ENCODE measurements around the gene ECM1.
A peak's percentile ranks its signal among the peaks of the same experiment; 100 is the strongest.

The ECM1 gene

GRCh38 chr1:150477733-150478132 is 30.2 kb upstream of the ECM1 start:
- DNase-seq (ENCODE audit: insufficient read length, low spot score) (no peak), FAIRE-seq (no peak)
- TF ChIP-seq POU2F2 (IDR thresholded peaks at IDR 0.05; ENCODE audit: low read depth, low read length) (no peak), SPI1 (IDR thresholded peaks at IDR 0.05; ENCODE audit: low read depth, low read length) (no peak), TAF1 (IDR thresholded peaks at IDR 0.05; ENCODE audit: low read depth, low read length) (no peak), POLR2AphosphoS5 (IDR thresholded peaks at IDR 0.05; ENCODE audit: low read depth, low read length) (no peak), POLR2A (IDR thresholded peaks at IDR 0.05; ENCODE audit: low read depth, low read length) (no peak), PAX5 (IDR thresholded peaks at IDR 0.05; ENCODE audit: insufficient read depth, low read length, severe bottlenecking) (no peak)

- FAIRE-seq (no peak), DNase-seq (ENCODE audit: insufficient read length, low spot score) (no peak)
- TF ChIP-seq PAX5 (IDR thresholded peaks at IDR 0.05; ENCODE audit: insufficient read depth, low read length, severe bottlenecking), result no peak
- no peak for TF ChIP-seq TAF1 (IDR thresholded peaks at IDR 0.05; ENCODE audit: low read depth, low read length)
- TF ChIP-seq POLR2AphosphoS5 (IDR thresholded peaks at IDR 0.05; ENCODE audit: low read depth, low read length), result no peak
- TF ChIP-seq POU2F2 (IDR thresholded peaks at IDR 0.05; ENCODE audit: low read depth, low read length), result no peak
- TF ChIP-seq POLR2A (IDR thresholded peaks at IDR 0.05; ENCODE audit: low read depth, low read length), result no peak
- TF ChIP-seq SPI1 (IDR thresholded peaks at IDR 0.05; ENCODE audit: low read depth, low read length), result no peak
These were observed 28.5 kb upstream of the ECM1 start for GRCh38 chr1:150479370-150479769.

- DNase-seq (ENCODE audit: insufficient read length, low spot score), result no peak
- FAIRE-seq, result no peak
- no peak for TF ChIP-seq PAX5 (IDR thresholded peaks at IDR 0.05; ENCODE audit: insufficient read depth, low read length, severe bottlenecking)
- no peak for TF ChIP-seq SPI1 (IDR thresholded peaks at IDR 0.05; ENCODE audit: low read depth, low read length)
- no peak for TF ChIP-seq TAF1 (IDR thresholded peaks at IDR 0.05; ENCODE audit: low read depth, low read length)
- TF ChIP-seq POLR2A (IDR thresholded peaks at IDR 0.05; ENCODE audit: low read depth, low read length), result no peak
- TF ChIP-seq POU2F2 (IDR thresholded peaks at IDR 0.05; ENCODE audit: low read depth, low read length), result no peak
- TF ChIP-seq POLR2AphosphoS5 (IDR thresholded peaks at IDR 0.05; ENCODE audit: low read depth, low read length), result no peak
These were observed 28.0 kb upstream of the ECM1 start for GRCh38 chr1:150479927-150480352.

- FAIRE-seq (no peak), DNase-seq (ENCODE audit: insufficient read length, low spot score) (no peak)
- TF ChIP-seq POU2F2 (IDR thresholded peaks at IDR 0.05; ENCODE audit: low read depth, low read length), result no peak
- no peak for TF ChIP-seq POLR2AphosphoS5 (IDR thresholded peaks at IDR 0.05; ENCODE audit: low read depth, low read length)
- TF ChIP-seq PAX5 (IDR thresholded peaks at IDR 0.05; ENCODE audit: insufficient read depth, low read length, severe bottlenecking), result no peak
- no peak for TF ChIP-seq SPI1 (IDR thresholded peaks at IDR 0.05; ENCODE audit: low read depth, low read length)
- no peak for TF ChIP-seq POLR2A (IDR thresholded peaks at IDR 0.05; ENCODE audit: low read depth, low read length)
- TF ChIP-seq TAF1 (IDR thresholded peaks at IDR 0.05; ENCODE audit: low read depth, low read length), result no peak
These were observed 23.5 kb upstream of the ECM1 start for GRCh38 chr1:150484431-150484830.

GRCh38 chr1:150484861-150485260 is 23.0 kb upstream of the ECM1 start:
- no peak for DNase-seq (ENCODE audit: insufficient read length, low spot score)
- no peak for FAIRE-seq
- TF ChIP-seq PAX5 (IDR thresholded peaks at IDR 0.05; ENCODE audit: insufficient read depth, low read length, severe bottlenecking) (no peak), SPI1 (IDR thresholded peaks at IDR 0.05; ENCODE audit: low read depth, low read length) (no peak), POU2F2 (IDR thresholded peaks at IDR 0.05; ENCODE audit: low read depth, low read length) (no peak), POLR2A (IDR thresholded peaks at IDR 0.05; ENCODE audit: low read depth, low read length) (no peak), TAF1 (IDR thresholded peaks at IDR 0.05; ENCODE audit: low read depth, low read length) (no peak), POLR2AphosphoS5 (IDR thresholded peaks at IDR 0.05; ENCODE audit: low read depth, low read length) (no peak)

GRCh38 chr1:150486966-150487762 is 20.7 kb upstream of the ECM1 start, which contains the start of gene TARS2:
Gene TARS2 (plus strand): TSS chr1:150487419. CDS start chr1:150487451, 32 bp downstream.
- FAIRE-seq (peak; percentile 97), DNase-seq (ENCODE audit: insufficient read length, low spot score) (peak; percentile 76)
- TF ChIP-seq SPI1 (IDR thresholded peaks at IDR 0.05; ENCODE audit: low read depth, low read length) (no peak; the same call in 1 of the 2 replicates), PAX5 (IDR thresholded peaks at IDR 0.05; ENCODE audit: insufficient read depth, low read length, severe bottlenecking) (no peak), POU2F2 (IDR thresholded peaks at IDR 0.05; ENCODE audit: low read depth, low read length) (peak; percentile 92), TAF1 (IDR thresholded peaks at IDR 0.05; ENCODE audit: low read depth, low read length) (peak; percentile 96), POLR2AphosphoS5 (IDR thresholded peaks at IDR 0.05; ENCODE audit: low read depth, low read length) (peak; percentile 96), POLR2A (IDR thresholded peaks at IDR 0.05; ENCODE audit: low read depth, low read length) (peak; percentile 96)

GRCh38 chr1:150487763-150488115 is 20.2 kb upstream of the ECM1 start:
- TF ChIP-seq TAF1 (IDR thresholded peaks at IDR 0.05; ENCODE audit: low read depth, low read length) (no peak), POLR2A (IDR thresholded peaks at IDR 0.05; ENCODE audit: low read depth, low read length) (no peak), SPI1 (IDR thresholded peaks at IDR 0.05; ENCODE audit: low read depth, low read length) (no peak), POU2F2 (IDR thresholded peaks at IDR 0.05; ENCODE audit: low read depth, low read length) (no peak), PAX5 (IDR thresholded peaks at IDR 0.05; ENCODE audit: insufficient read depth, low read length, severe bottlenecking) (no peak), POLR2AphosphoS5 (IDR thresholded peaks at IDR 0.05; ENCODE audit: low read depth, low read length) (no peak)
- FAIRE-seq (no peak), DNase-seq (ENCODE audit: insufficient read length, low spot score) (no peak)

GRCh38 chr1:150493175-150493574 is 14.7 kb upstream of the ECM1 start:
- no peak for TF ChIP-seq POLR2A (IDR thresholded peaks at IDR 0.05; ENCODE audit: low read depth, low read length)
- no peak for TF ChIP-seq POU2F2 (IDR thresholded peaks at IDR 0.05; ENCODE audit: low read depth, low read length)
- TF ChIP-seq PAX5 (IDR thresholded peaks at IDR 0.05; ENCODE audit: insufficient read depth, low read length, severe bottlenecking), result no peak
- TF ChIP-seq TAF1 (IDR thresholded peaks at IDR 0.05; ENCODE audit: low read depth, low read length), result no peak
- TF ChIP-seq POLR2AphosphoS5 (IDR thresholded peaks at IDR 0.05; ENCODE audit: low read depth, low read length), result no peak
- TF ChIP-seq SPI1 (IDR thresholded peaks at IDR 0.05; ENCODE audit: low read depth, low read length), result no peak
- FAIRE-seq (no peak), DNase-seq (ENCODE audit: insufficient read length, low spot score) (no peak)

- DNase-seq (ENCODE audit: insufficient read length, low spot score) (no peak), FAIRE-seq (no peak)
- TF ChIP-seq POU2F2 (IDR thresholded peaks at IDR 0.05; ENCODE audit: low read depth, low read length) (no peak), SPI1 (IDR thresholded peaks at IDR 0.05; ENCODE audit: low read depth, low read length) (no peak), PAX5 (IDR thresholded peaks at IDR 0.05; ENCODE audit: insufficient read depth, low read length, severe bottlenecking) (no peak), POLR2A (IDR thresholded peaks at IDR 0.05; ENCODE audit: low read depth, low read length) (no peak), TAF1 (IDR thresholded peaks at IDR 0.05; ENCODE audit: low read depth, low read length) (no peak), POLR2AphosphoS5 (IDR thresholded peaks at IDR 0.05; ENCODE audit: low read depth, low read length) (no peak)
These were observed 9.6 kb upstream of the ECM1 start for GRCh38 chr1:150498342-150498741.

Data from GM12891 (cell line).